Upper lobe of left lung (tissue), 4 donors: ENCODE measurements around the gene GDAP1L1.

Experiments
- CTCF ChIP-seq, 6 experiments: fragments of 450-650 bp in 4 of 6; fragments of 200-600 bp in 2 of 6; sonication (generic) in 2 of 6; IDR thresholded peaks; one replicate each; pipeline ENCODE4 v1.5.1; 2016 to 2019; ENCODE audit warnings: antibody characterized with exemption in 6 of 6
- POLR2A ChIP-seq, 4 donors: fragments of 450-650 bp; IDR thresholded peaks; one replicate each; pipeline ENCODE4 v1.5.1; 2016 to 2017; ENCODE audit warnings: antibody characterized with exemption in 4 of 4, mild to moderate bottlenecking in 2 of 4
- POLR2AphosphoS5 ChIP-seq, 2 donors: sonication (generic); formaldehyde crosslinking; IDR thresholded peaks; one replicate each; pipeline ENCODE4 v1.5.1; 2017; ENCODE audit warnings: antibody characterized with exemption in 2 of 2

- TF ChIP-seq CTCF (IDR thresholded peaks at IDR 0.05) (no peak), POLR2AphosphoS5 (IDR thresholded peaks at IDR 0.05) (peak in 1 of 2 donors; percentile 49), POLR2A (IDR thresholded peaks at IDR 0.05) (no peak)
Observed at GRCh38 chr20:44204156-44204831, 42.8 kb upstream of the GDAP1L1 start.
